T47D (cell line): ENCODE results near the gene ZNF143.

Experiments
- DNase-seq, 2 experiments: peaks; one replicate each; pipeline versions ENCODE4 v3.0.0 to v3.0.0-alpha.2; 2011 to 2012; ENCODE audit warnings: low read depth in 1 of 2, low spot score in 1 of 2
- JUND ChIP-seq: IDR thresholded peaks from 2 replicates; pipeline ENCODE4 v1.6.1; 2012; ENCODE audit warnings: low read depth
- in situ Hi-C: cut with HindIII; loops from 2 replicates; pipeline ENCODE4 v1.10.0; 2016; ENCODE audit warnings: low sequenced_read_pairs, low pct_unique_long_range_greater_than_20kb

Gene ZNF143

GRCh38 chr11:9575260-9576240 lies 114.7 kb downstream of the ZNF143 start:
- in situ Hi-C loops = loop anchor here (25.0 kb wide), 1 partner anchor 162 kb away; no protein-coding TSS in a partner anchor
- no peak for TF ChIP-seq JUND
- peak in 1 of 2 experiments; percentile 84 for DNase-seq

GRCh38 chr11:9576701-9577381 lies 116.0 kb downstream of the ZNF143 start:
- no peak for DNase-seq
- in situ Hi-C loops = loop anchor here (25.0 kb wide), 1 partner anchor 160 kb away; no protein-coding TSS in a partner anchor
- no peak for TF ChIP-seq JUND

GRCh38 chr11:9577556-9577955 lies 116.7 kb downstream of the ZNF143 start:
- peak in 1 of 2 experiments; percentile 16 for DNase-seq

More at GRCh38 chr11:9577556-9577955, 116.7 kb downstream of the ZNF143 start:
- TF ChIP-seq JUND = no peak
- in situ Hi-C loops = loop anchor here (25.0 kb wide), 1 partner anchor 160 kb away; no protein-coding TSS in a partner anchor
